Right kidney (tissue), 9 donors: ENCODE measurements around the gene UACA.
"Not testable (repeated sequence)": the region's sequence is repeated elsewhere in the genome, so short reads cannot be mapped to it uniquely, and the experiment has no call there.

Experiments used
- DNase-seq: peaks from one replicate; pipeline ENCODE4 v3.0.0-alpha.2; 2016
- long read RNA-seq, 8 donors: transcript quantifications; one replicate each; lab custom pipeline, GENCODE V29; 2026

UACA gene, protein sequence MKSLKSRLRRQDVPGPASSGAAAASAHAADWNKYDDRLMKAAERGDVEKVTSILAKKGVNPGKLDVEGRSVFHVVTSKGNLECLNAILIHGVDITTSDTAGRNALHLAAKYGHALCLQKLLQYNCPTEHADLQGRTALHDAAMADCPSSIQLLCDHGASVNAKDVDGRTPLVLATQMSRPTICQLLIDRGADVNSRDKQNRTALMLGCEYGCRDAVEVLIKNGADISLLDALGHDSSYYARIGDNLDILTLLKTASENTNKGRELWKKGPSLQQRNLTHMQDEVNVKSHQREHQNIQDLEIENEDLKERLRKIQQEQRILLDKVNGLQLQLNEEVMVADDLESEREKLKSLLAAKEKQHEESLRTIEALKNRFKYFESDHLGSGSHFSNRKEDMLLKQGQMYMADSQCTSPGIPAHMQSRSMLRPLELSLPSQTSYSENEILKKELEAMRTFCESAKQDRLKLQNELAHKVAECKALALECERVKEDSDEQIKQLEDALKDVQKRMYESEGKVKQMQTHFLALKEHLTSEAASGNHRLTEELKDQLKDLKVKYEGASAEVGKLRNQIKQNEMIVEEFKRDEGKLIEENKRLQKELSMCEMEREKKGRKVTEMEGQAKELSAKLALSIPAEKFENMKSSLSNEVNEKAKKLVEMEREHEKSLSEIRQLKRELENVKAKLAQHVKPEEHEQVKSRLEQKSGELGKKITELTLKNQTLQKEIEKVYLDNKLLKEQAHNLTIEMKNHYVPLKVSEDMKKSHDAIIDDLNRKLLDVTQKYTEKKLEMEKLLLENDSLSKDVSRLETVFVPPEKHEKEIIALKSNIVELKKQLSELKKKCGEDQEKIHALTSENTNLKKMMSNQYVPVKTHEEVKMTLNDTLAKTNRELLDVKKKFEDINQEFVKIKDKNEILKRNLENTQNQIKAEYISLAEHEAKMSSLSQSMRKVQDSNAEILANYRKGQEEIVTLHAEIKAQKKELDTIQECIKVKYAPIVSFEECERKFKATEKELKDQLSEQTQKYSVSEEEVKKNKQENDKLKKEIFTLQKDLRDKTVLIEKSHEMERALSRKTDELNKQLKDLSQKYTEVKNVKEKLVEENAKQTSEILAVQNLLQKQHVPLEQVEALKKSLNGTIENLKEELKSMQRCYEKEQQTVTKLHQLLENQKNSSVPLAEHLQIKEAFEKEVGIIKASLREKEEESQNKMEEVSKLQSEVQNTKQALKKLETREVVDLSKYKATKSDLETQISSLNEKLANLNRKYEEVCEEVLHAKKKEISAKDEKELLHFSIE (N-terminal part only)
- long read RNA-seq, donor 1, partial matches to known transcripts: 33 of 38 reads
- long read RNA-seq, donor 1, other reads (novel, unspliced or antisense): 0 of 38 reads
- long read RNA-seq, donor 2, partial matches to known transcripts: 15 of 17 reads
- long read RNA-seq, donor 2, other reads (novel, unspliced or antisense): 0 of 17 reads
- long read RNA-seq, donor 3, partial matches to known transcripts: 23 of 25 reads
- long read RNA-seq, donor 3, other reads (novel, unspliced or antisense): 0 of 25 reads
- long read RNA-seq, donor 4, transcript UACA-209 (2 exons, 1,304 nt): major isoform, 5 of 27 reads
- long read RNA-seq, donor 4, partial matches to known transcripts: 20 of 27 reads
- long read RNA-seq, donor 4, other reads (novel, unspliced or antisense): 0 of 27 reads
- long read RNA-seq, donor 5, partial matches to known transcripts: 6 of 8 reads
- long read RNA-seq, donor 5, other reads (novel, unspliced or antisense): 0 of 8 reads
- long read RNA-seq, donor 6, partial matches to known transcripts: 15 of 18 reads
- long read RNA-seq, donor 6, other reads (novel, unspliced or antisense): 0 of 18 reads
- long read RNA-seq, donor 7: 0 reads
- long read RNA-seq, donor 8, partial matches to known transcripts: 24 of 27 reads
- long read RNA-seq, donor 8, other reads (novel, unspliced or antisense): 0 of 27 reads

GRCh38 chr15:70763120-70763949, at the start of gene UACA:
TSS of gene UACA (minus strand) at chr15:70763558. CDS start at chr15:70763407, 151 bp downstream.
- DNase-seq: peak; percentile 99

GRCh38 chr15:70812827-70813364, 49.5 kb upstream of the UACA start:
- no peak for DNase-seq

GRCh38 chr15:70810916-70811578, 47.7 kb upstream of the UACA start:
- no peak for DNase-seq

DNA sequence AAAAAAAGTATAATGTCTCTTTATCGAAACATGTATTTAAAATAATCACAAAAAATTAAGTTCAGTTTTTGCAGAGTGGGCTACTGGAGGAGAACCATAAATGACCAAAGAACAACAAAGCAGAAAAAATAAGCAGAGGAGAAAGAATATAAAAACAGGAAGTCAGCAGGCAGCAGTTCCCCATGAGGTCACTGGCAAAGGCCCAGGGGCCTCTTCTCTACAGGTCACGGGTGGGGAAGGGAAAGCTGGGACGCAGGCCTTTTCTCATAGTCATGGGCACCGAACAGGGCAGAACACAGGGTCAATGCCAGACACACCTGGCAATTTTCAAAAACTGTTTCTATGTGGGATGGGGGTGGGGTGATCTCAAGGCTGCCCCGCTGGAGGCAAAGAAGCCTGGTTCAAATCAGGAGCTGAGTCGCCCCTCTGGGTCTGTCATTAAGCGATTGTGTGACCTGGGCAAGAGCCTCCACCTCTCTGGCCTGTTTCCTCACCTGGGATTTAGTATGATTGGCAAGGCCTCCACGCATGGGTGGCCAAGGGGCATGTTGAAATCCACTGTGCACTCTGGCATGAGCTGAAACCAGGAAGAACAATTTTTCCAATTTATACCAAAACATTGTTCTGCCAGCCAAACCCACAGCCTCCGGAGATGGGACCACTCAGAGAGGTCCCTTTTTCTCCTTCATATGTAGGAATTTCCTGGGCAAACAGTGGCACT, 43.8 kb upstream of the UACA start:
- no peak for DNase-seq

- DNase-seq: not testable (repeated sequence)
These were observed 41.0 kb upstream of the UACA start for GRCh38 chr15:70804388-70804787.

DNA sequence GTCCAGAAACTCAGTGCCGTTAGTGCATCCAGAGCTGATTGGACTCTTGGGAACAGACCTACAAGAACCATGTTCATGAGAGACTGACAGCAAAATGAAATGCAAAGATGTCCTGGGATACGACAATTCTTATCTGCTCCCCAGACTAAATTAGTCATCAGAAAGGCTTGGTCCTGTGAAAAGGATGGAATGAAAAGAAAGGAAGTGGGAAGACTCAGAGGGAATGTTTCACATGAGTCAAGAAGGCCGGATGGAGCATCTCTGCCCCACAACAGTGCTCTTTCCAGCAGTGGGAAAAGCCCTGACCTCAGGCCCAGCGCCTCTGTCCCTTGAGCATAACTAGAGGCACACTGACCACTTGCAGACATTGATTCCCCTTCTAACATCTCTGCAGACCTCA, 39.3 kb upstream of the UACA start:
- DNase-seq: no peak

DNA sequence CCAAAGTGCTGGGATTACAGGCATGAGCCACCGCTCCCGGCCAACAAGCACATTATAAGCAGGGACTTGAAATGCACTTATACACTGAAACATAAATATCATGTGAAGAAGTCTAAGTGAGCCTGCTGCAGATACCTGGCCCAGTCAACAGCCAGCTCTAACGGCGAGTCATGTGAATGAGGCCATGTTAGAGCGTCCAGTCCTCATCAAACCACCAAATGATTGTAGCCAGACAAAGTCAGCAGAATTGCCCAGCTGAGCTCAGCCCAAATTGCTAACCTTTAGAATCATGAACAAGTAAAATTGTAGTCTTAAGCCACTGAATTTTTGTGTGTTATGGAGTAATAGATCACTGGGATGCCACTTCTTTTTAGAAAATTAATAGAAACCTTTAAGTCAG, 37.8 kb upstream of the UACA start:
- no peak for DNase-seq

GRCh38 chr15:70799667-70800450, 36.5 kb upstream of the UACA start:
- no peak for DNase-seq

- no peak for DNase-seq
These were observed 34.1 kb upstream of the UACA start for GRCh38 chr15:70797464-70797863.

GRCh38 chr15:70796516-70797310, 33.4 kb upstream of the UACA start:
- DNase-seq: no peak

DNA sequence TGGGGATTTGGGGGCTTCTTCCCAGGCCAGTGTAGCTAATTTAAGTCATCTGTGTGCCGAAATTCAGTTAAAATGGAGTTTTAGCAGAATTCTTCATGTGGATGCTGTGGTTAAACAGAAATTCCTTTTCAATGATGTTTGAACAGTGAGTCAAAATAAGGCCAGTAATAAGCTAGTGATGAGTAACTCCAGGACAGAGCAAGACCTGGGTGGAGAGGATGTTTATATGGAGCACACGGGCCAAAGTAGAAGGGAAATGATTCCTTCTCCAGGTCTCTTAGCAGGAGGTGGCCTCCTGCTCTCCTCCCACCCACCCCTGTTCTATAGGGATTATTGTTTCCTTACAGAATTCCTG, 31.9 kb upstream of the UACA start:
- no peak for DNase-seq

- DNase-seq: no peak
These were observed 31.4 kb upstream of the UACA start for GRCh38 chr15:70794596-70795310.

- DNase-seq: no peak
These were observed 30.3 kb upstream of the UACA start for GRCh38 chr15:70793694-70794093.

DNA sequence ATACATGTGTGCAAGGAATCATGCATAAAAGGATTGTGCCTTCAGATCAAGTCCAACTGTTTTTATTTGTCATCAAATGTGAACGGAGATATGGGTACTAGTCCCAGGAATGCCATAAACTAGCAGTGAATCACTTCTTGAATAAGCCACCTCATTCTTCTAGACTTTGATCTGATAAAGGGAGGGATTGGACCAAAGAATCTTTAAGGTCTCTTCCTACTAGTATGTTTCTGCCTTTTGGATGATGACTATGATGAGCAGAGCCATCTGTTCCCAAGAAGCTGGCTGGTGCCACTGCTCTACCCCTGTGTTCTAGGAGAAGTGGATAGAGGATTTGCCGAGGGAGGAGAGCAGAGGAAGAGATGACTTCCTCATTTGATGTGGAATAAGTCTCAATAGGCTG, 28.8 kb upstream of the UACA start:
- no peak for DNase-seq

- DNase-seq: no peak
These were observed 27.9 kb upstream of the UACA start for GRCh38 chr15:70791259-70791658.

- DNase-seq: no peak
These were observed 25.9 kb upstream of the UACA start for GRCh38 chr15:70789213-70789612.
